Endometrial microvascular endothelial cells (primary cell): ENCODE measurements around the gene FBXL19. TPM values are rescaled to one million over a fixed set of nuclear protein-coding genes. Genes with fewer than 3 reads are reported as not detected.

Experiments used
- in situ Hi-C: cut with HindIII; loops from 2 replicates; pipeline ENCODE4 v1.10.0; 2017; ENCODE audit warnings: low sequenced_read_pairs, low pct_unique_long_range_greater_than_20kb; ENCODE audit errors: inconsistent ontology term
- total RNA-seq: library from RNA; depleted of rRNA; stranded (reverse); fragments of >200 nt; gene quantifications from one replicate; pipeline ENCODE4 v1.2.3, GENCODE V29; 2015; ENCODE audit errors: inconsistent ontology term

The FBXL19 gene
- total RNA-seq, 1 donor from 2014 or later = 23.1 TPM

- in situ Hi-C loops = no loop called here
These were observed 69.8 kb downstream of the FBXL19 start for GRCh38 chr16:30992931-30993816.

DNA sequence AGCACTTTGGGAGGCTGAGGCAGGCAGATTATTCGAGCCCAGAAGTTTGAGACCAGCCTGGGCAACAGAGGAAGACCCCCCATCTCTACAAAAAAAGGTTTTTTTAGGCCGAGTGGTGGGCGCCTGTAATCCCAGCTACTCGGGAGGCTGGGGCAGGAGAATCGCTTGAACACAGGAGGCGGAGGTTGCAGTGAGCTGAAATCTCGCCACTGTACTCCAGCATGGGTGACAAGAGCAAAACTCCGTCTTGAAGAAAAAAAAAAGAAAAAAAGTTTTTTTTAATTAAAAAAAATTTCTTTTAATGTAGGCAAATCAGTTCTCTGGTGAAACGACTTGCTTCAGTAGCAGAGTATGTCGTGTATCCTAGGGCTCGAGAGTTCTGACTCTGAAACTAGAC, 72.6 kb downstream of the FBXL19 start:
- in situ Hi-C loops = no loop called here

- in situ Hi-C loops = no loop called here
These were observed 73.1 kb downstream of the FBXL19 start for GRCh38 chr16:30996324-30996984.

DNA sequence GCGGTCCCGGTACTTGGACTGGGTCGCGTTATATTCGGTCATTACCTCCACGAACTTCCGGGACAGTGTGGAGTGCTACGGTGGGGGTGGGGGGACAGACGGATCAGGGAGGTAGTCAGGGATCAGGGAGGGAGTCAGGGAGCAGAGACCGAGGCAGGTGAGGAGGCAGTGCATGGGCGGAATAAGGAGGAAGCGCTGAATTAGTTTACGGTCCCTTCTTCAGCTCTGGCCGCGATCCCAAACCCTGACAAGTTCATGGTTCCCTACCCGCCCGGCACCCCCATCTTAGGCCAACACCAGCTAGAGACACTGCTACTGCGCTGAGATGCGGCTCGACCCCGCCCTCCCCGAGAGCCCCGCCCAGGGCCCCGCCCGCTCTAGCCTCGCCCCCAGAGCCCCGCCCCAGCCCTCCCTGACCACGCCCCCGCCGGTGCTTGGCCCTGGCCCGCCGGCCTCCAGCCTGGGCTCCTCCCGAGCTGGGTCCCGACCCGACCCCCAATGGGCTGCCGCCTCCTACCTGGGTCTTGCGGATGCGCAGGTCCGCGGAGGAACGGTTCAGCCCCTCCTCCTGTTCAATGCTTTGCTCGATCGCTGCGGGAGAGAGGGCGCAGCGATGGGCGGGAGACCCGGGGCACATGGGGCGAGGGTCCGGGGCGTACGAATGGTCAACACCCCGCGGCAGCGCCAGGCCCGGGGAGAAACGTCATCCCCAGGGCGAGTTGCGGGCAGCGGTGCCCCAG, 73.8 kb downstream of the FBXL19 start:
- in situ Hi-C loops = no loop called here

DNA sequence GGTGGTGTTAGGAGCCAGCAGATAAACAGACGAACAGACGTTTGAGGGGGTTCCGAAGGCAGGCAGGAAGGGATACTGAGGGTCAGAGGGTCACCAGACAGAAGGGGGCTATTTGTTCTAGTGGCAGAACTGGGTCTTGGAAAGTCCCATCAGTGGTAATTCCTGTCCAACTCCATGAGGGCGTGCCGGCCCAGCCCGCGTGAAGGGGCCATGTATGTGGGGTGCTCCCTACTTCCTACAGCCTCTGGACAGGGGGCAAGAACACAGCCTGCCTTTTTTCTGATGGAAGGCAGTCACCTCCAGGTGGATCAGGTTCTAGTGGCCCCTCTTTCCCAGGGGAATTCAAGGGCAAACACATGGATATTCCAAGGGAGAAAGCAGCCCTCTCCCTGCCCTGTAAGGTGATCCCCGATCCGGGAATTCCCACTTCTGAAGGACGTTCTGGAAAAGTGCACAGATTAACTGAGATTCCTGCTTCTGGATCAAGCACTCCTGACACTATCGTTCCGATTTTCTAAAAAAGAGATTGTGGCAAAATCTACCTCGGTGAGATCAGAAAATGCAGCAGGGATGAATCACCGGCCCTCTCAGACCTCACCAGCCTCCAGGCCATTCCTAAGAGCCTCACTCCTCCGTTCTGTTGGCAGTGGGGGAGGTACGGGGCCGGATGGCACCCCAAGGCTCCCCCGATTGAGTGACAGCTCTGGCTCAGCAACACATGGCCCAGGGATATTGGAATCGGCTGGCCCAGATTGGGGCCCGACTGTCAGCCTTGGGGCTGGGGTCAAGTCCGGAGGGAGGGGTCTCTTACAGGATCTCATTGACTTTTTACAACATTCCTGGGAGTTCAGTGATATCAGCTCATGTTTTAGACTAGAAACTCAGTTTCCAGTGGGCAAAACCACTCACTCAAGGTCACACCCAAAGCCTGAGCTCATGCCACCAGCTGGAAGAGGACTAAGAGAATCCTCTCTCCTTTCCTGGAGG, 74.6 kb downstream of the FBXL19 start:
- in situ Hi-C loops = no loop called here

Other genes starting within 250 kb of the FBXL19 start
- 10.2 TPM for gene SRCAP, start 224.4 kb upstream of the FBXL19 start, total RNA-seq
- gene PHKG2, start 175.1 kb upstream of the FBXL19 start, total RNA-seq = 22.5 TPM
- 1.2 TPM for gene CFAP119, start 161.5 kb upstream of the FBXL19 start, total RNA-seq
- gene RNF40, start 161.2 kb upstream of the FBXL19 start, total RNA-seq = 69.8 TPM
- gene ZNF629, start 136.4 kb upstream of the FBXL19 start, total RNA-seq = 6.1 TPM
- 25.8 TPM for gene BCL7C, start 29.5 kb upstream of the FBXL19 start, total RNA-seq
- gene CTF1, start 27.0 kb upstream of the FBXL19 start, total RNA-seq = 1.3 TPM
- gene ORAI3, start 25.5 kb downstream of the FBXL19 start, total RNA-seq = 13.4 TPM
- 5.0 TPM for gene SETD1A, start 34.2 kb downstream of the FBXL19 start, total RNA-seq
- 6.0 TPM for gene HSD3B7, start 61.6 kb downstream of the FBXL19 start, total RNA-seq
- not detected for gene STX1B, start 87.1 kb downstream of the FBXL19 start, total RNA-seq
- 35.9 TPM for gene STX4, start 110.0 kb downstream of the FBXL19 start, total RNA-seq
- 16.5 TPM for gene ZNF668, start 150.7 kb downstream of the FBXL19 start, total RNA-seq
- 7.2 TPM for gene ZNF646, start 150.8 kb downstream of the FBXL19 start, total RNA-seq
- 0.19 TPM for gene PRSS53, start 165.4 kb downstream of the FBXL19 start, total RNA-seq
- 179 TPM for gene VKORC1, start 171.2 kb downstream of the FBXL19 start, total RNA-seq
- gene BCKDK, start 184.8 kb downstream of the FBXL19 start, total RNA-seq = 88.6 TPM
- 30.1 TPM for gene KAT8, start 194.1 kb downstream of the FBXL19 start, total RNA-seq
- gene PRSS8, start 212.2 kb downstream of the FBXL19 start, total RNA-seq = not detected
- gene PRSS36, start 226.5 kb downstream of the FBXL19 start, total RNA-seq = not detected